HG03571 (cell line): ENCODE results near the gene TMEM134.

Source experiments
- ATAC-seq: cut with Tn5 transposase; IDR thresholded peaks from one replicate; pipeline ENCODE4 v1.9.1; 2021; ENCODE audit not compliant: unreplicated experiment

Gene TMEM134

GRCh38 chr11:67463680-67464410, 5.2 kb downstream of the TMEM134 start:
- no peak for ATAC-seq

DNA sequence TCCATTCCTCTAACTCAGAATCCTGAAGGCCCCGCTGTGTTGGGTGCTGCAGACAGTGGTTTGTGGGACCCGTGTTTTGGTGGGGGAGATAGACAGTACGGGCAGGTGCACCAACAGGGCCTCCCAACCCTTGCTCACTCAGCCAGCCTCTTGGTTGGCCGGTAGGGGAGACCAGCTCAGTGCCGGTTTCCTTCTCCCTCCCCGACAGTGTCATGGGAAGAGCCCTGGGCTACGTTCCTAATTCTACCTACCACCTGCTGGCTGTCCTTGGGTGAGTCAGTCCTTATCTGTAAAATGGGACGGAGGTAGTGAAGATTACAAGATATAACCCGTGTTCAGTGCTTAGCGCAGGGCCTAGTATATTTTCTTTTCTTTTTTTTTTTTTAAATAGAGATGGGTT, 5.9 kb downstream of the TMEM134 start:
- ATAC-seq = no peak

DNA sequence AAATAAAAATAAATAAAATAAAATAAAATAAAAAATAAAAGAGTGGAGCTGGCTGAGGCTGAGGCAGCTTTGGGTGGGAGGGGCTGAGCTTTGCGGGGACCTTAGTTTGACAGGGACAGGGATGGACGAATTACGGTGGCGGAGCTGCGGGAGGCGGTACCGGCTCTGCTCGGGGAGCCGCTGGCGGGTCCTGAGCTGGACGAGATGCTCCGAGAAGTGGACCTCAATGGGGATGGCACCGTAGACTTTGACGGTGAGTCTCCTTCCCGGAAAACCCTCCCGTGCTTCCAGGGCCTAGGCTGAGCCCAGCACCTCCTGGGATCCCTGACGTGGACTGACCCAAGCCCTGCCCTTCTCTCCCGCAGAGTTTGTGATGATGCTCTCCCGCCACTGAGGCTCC, 10.8 kb downstream of the TMEM134 start:
- ATAC-seq = no peak

DNA sequence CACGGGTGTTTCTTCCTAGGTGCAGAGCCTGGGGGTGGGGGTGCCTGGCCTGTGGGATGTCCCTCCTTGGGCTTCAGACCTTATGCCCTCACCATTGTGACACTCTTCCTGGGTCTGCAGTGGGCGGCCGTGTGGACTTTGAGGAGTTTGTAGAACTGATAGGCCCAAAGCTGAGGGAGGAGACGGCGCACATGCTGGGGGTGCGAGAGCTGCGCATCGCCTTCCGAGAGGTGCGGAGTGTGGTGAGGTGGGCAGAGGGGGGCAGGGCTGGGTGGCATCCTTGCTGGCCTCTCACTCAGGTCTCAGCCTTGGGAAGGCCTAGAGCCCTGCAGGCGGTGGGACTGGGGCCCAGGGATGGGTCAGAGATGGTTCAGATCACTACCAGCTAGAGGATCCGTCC, 11.6 kb downstream of the TMEM134 start:
- ATAC-seq = no peak

DNA sequence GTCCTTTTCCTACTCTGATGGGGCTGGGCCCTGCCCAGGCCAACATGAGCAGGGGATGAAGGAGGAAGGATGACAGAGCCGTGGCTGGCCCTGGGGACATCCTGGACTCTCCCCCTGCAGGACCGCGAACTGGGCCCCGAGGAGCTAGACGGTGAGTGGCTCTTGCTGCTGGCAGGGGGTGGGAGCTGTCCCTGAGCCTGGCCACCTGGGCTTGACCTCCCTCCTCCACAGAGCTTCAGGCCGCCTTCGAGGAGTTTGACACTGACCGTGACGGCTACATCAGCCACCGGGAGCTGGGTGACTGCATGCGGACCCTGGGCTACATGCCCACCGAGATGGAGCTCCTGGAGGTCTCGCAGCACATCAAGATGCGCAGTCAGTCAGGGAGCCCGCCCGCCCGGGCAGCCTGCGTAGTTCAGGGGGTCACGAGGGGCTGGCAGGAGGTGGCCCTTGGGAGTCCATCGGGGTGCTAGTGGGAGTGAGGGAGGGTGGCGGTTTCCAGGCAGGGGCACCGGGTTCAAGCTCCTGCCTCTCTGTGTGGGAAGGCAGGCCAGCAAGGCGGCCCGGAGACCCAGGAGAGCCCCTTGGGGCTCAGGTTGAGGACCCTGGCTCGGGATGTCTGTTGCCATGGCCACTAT, 12.9 kb downstream of the TMEM134 start:
- no peak for ATAC-seq

- no peak for ATAC-seq
Observed at GRCh38 chr11:67455054-67455453, 14.0 kb downstream of the TMEM134 start, which contains the start of gene CABP4. Gene CABP4, plus strand, starts transcription at chr11:67455354. Its CDS starts 70 bp downstream, at chr11:67455424.

DNA sequence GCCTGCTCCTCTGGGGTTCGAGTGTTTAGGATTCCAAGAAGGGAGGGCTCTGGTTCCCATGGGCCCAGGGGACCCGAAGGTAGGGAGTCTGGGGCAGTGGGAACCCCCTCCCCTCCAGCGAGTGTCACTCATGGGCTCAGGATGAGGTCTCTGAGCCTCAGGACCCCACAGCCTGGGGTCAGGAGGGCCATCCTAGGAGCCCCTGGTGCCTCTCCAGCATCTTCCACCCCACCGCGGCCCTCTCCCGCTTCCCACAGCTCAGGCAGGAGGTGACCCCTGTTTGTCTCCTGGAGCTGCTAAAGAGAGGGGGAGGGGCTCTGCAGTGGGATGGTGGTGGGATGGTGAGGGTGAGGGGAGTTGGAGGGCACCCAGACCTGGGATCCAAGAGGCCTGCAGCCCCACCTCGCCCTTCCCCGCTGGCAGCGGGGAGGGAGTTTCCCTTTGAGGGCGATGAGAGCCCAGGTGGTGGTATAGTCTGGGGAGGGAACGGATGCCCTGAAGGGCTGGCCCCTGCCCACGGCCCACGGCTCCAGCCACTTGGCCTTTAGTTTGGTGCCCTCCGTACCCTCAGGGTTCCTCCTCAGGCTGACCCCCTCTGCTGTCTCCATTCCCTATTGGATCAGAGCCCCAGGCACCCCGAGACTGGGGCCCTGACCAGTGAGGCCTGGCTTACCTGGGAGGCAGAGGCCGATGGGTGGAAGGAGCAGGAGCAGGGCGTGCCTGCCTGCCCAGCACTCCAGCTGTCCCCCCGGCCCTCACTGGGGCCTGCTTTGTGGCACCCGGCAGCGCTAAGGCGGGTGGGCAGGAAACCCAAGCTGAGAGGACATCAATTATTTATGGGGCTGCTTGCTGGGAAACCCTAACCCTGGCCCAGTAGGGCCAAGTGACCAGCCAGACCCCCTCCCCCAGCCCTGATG, 15.0 kb downstream of the TMEM134 start:
- ATAC-seq = no peak

GRCh38 chr11:67452141-67452952, 16.7 kb downstream of the TMEM134 start, which contains the start of gene GPR152:
Gene GPR152, minus strand, starts transcription at chr11:67452729. Its CDS starts 5 bp downstream, at chr11:67452724.
- no peak for ATAC-seq

GRCh38 chr11:67451658-67451976, 17.4 kb downstream of the TMEM134 start:
- no peak for ATAC-seq

DNA sequence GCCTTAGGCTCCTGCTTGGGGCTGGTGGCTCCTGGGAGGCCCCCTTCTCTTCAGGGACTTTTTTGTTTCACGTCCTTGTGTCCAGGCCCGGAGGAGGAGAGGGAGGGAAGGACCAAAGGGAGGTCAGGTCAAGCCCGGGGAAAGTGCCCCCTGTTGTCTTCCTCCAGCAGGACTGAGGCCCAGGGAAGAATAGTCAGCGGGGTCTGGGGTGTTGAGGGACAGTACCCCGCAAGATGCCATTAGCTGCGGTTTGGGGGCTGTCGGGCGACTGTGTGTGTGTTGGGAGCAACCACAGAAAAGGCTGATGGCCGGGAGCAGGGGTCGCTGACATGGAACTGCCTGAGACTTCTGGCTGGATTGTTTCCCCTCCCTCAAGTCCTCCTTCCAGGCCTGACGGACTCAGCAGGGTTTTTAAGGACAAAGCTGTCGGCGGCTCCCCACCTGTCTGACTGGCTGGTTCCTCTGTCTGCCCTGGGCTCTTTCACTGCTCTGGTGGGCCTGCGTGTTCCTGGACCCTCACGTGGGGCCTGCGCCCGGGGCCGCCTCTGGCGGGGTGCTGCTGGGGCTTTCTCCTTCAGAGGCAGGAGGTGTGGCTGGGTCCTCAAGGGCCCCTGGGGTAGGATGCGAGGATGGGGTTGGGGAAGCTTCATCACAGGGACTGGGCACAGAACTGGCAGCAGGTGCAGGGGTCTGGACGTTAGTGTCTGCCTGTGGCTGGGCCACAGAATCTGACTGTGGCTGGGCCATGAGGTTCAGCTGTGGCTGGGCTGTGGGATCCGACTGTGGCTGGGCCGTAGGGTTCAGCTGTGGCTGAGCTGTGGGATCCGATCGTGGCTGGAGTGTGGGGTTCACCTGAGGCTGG, 18.0 kb downstream of the TMEM134 start:
- ATAC-seq = no peak

DNA sequence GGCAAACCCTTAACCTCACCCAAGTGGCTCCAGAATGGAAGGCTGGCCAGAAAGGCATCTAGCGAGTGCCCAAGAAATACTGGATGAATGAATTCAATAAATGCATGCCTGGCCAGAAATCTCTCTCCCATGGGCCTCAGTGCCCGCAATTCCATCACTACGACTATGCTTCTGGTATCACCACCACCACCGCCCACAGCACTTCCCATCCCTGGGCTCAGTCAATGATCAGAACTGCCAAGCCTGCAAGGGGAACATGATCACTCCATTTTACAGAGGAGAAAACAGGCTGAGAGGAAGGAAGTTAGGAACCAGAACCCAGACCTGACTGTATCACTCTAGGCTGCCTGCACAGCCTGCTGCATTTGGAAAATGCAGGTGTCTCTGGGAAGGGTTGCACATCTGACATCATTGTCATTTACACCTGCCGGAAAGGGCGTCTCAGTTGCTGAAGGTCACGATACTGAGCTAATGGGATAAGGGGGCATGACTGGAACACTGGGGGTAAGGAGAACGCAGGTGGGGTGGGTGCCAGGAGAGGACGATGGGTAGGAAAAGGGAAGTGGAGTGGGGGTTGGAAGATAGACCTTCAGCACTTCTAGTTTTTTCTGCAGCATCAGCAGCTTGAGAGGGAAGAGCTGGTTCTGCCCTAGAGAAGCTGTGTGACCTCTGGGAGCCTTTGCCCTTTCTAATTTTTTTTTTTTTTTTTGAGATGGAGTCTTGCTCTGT, 19.8 kb downstream of the TMEM134 start:
- no peak for ATAC-seq

GRCh38 chr11:67448220-67448609, 20.8 kb downstream of the TMEM134 start:
- no peak for ATAC-seq

DNA sequence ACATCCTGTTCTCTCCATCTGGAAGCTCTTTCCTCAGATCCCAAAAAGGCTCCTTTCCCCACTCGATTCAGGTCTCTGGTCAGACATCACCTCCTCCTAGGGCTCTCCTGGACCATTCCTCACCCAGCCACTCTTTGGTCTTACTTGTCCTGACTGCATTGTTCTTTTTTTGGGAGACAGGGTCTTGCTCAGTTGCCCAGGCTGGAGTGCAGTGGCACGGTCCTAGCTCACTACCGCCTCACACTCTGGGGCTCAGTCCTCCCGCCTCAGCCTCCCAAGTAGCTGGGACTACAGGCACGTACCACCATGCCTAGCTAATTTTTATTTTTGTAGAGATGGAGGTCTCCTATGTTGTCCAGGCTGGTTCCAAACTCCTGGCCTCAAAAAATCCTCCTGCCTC, 23.5 kb downstream of the TMEM134 start:
- ATAC-seq = no peak

GRCh38 chr11:67442504-67443404, 26.3 kb downstream of the TMEM134 start:
- no peak for ATAC-seq

DNA sequence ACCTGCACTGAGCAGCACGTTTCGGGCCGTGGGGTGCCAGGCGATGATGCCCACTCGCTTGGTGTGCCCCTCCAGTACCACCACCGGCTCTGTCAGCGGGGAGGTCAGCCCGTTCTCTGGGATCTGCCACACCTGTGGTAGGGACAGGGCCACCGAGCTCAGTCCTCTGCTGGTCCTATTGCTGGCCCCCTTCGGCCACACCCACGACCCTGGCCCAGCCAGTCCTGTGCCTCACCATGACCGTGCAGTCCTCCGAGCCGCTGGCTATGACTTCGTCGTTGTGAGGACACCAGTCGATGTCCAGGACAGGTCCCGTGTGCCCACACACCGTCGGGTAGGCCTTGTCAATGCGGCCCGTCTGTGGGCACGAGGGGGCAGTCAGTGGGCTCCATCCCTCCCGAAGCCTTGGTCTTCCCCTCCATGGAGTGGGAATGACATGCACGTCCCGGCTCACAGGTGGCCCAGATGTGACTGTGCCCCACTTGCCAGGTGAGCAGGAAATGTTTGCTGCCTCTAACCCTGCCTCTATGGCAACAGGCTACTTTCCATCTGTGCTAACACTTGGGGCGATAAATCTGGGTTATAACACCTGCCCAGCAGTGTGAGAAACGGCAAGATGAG, 27.2 kb downstream of the TMEM134 start:
- no peak for ATAC-seq

DNA sequence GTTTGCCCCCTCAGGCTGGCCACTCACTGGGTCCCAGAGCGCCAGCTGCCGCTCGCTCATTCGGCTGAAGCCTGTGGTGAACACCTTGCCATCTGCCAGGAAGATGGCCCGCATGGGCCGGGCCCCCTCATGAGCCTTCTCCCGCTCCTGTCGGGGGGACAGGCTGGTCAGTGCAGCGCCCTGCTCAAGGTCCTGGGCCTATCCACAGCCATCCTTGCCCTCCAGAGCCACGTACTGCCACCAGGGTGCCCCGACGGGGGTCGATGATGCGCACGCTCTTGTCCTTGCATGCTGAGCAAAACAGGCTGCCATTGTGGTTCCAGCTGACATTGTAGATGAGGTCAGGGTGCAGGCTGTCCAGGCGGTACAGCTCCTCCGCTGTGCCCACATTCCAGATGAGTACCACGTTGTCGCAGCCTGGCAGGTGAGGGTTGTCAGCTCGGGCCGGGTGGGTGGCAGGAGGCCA, 27.9 kb downstream of the TMEM134 start:
- no peak for ATAC-seq

DNA sequence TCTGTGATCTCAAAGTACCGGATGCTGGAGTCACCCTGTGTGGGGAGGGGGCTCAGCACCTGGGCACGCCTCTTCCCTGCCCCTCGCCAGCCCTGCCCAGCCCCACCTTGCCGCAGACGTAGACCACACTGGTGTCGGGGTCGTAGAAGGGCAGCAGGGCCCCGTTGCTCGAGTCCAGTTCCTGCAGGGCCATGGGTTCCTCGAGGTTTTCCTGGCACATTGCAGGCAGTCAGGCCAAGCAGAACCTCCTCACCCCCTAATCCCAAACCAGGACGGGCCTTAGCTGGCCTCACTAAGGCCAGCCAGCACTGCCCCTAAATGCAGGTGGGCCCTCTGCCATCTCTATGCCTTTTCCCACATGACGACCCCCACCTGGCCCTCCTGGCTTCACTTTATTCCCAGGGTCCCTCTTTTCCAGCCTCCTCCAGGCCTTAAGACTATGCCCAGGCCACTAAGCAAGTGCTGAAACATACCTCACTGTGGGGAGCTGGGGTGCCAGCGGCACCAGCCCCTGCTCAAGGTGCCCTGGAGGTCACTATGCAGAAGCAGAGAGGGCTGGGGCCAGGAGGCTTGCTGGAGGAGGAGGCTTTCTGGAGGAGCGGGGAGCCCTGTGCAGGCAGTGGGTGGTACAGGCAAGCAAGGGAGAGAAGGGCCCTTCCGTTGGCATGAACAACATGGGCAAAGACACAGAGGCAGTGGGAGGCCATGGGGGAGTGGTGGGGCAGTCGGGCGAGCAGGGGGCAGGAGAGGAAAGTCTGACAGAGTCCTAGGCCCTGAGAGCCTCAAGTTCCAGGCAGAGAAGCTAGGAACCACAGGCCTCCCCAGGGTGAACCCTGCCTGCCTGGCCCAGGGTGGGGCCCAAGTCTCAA, 28.6 kb downstream of the TMEM134 start:
- ATAC-seq = no peak
